HG02763 (cell line): ENCODE measurements around the gene KANSL3.
"Not testable (repeated sequence)": the region's sequence is repeated elsewhere in the genome, so short reads cannot be mapped to it uniquely, and the experiment has no call there.

Experiments used
- ATAC-seq: cut with Tn5 transposase; IDR thresholded peaks from one replicate; pipeline ENCODE4 v1.9.1; 2021; ENCODE audit warnings: mild to moderate bottlenecking, moderate library complexity; ENCODE audit not compliant: unreplicated experiment

The KANSL3 gene

GRCh38 chr2:96638144-96639121, at the start of gene KANSL3:
Gene KANSL3 (minus strand): TSS chr2:96638312. CDS start chr2:96637135, 1,177 bp downstream.
- ATAC-seq = peak; percentile 83

GRCh38 chr2:96687266-96687665, 49.2 kb upstream of the KANSL3 start:
- ATAC-seq = no peak

GRCh38 chr2:96685577-96686459, 47.7 kb upstream of the KANSL3 start:
- no peak for ATAC-seq

DNA sequence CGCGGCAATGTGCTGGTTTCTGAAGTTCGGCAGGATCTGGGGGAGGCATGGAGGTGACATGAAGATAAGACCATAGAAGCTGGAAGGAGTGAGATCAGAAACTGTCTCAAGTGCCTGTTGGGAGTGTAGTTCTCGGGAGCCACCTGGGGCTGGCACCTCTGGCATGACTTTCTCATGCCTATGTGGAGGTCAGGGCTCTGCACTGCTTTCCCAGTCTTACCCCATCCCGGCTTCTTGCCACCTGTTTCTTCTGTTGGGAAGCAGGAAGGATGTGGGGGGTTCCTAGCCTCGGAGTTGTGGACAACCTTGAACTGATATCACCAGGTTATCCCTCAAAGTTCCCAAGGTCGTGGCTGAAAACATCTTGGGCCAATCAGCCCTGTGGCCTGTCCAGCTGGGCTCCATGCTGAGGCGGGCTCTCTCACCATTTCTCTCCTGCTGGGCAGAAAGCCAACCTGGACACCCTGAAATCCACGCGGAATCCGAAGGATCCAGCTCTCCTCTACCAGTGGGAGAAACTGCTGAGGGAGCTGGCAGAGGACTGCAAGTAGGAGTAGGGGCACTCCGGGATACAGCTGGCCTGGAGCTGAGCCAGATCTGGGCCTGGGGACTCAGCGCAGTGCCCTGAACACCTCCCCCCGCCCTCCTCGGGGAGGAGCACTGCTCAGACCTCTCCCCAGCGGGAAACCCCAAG, 46.9 kb upstream of the KANSL3 start:
- ATAC-seq = no peak

DNA sequence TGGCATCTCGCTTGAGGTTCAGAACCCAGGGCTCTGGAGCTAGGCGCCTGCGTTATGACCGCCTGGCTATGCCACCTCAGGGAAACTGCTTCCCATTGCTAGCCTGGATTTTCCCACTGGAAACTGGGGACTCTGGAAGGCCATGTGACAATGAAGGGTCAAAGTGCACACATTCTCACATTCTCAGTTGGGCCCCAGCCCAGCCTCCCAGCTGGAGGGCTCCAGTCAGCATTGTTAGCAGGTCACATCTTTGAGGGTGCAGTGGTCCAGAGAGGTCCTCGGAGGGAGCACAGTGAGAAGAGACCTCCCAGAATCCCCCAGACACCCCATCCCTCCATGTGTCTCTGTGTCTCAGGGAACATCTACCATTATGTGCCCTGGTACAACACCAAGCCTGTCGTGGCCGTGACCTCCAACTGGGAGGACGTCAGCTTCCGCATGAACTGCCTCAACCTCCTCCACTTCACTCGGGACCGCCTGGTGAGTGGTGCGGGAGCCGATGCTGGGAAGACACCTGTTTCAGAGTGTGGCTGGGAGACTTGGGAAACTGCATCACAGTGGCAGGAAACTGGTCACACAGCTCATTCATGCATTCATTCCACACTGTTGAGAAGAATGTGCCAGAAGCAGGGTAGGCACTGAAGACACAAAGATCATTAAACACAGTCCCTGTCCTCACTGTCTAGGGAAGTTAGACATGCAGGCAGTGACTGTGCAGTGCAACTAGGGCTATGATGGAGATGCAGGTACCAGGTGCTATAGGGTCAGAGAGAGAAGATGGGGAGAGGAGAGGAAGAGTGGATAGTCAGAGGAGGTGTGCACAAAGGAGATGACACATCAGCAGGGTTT, 46.1 kb upstream of the KANSL3 start:
- ATAC-seq = no peak

DNA sequence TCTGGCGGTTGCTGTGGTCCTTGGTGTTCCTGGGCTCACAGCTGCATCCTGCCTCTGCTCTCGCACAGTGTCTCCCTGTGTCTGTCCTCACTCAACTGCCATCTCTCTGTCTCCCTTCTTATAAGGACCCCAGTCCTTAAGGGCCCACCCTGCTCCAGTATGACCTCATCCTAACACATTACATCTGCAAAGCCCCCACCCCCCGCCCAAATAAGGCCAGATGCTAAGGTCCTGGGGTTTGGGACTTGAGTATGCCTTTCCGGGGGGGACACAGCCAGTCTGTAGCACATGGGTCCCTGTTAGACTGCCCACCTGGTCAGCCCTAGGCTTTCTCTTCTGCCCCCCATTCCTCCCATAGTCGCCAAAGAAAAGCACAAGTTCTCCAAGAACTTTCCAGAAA, 45.2 kb upstream of the KANSL3 start:
- no peak for ATAC-seq

DNA sequence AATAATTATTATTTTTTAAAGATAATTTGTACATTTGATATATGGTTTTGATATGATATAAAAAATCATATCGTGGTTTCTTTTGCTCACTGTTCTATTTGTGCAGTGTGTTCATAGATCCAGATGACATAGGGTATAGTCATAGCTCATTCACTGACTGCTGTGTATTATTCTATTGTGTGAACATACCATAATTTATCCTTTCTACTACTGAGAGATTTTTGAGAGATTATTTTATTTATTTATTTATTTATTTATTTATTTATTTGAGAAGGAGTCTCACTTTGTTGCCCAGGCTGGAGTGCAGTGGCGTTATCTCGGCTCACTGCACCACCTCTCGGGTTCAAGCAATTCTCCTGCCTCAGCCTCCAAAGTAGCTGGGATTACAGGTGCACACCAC, 43.4 kb upstream of the KANSL3 start:
- no peak for ATAC-seq

DNA sequence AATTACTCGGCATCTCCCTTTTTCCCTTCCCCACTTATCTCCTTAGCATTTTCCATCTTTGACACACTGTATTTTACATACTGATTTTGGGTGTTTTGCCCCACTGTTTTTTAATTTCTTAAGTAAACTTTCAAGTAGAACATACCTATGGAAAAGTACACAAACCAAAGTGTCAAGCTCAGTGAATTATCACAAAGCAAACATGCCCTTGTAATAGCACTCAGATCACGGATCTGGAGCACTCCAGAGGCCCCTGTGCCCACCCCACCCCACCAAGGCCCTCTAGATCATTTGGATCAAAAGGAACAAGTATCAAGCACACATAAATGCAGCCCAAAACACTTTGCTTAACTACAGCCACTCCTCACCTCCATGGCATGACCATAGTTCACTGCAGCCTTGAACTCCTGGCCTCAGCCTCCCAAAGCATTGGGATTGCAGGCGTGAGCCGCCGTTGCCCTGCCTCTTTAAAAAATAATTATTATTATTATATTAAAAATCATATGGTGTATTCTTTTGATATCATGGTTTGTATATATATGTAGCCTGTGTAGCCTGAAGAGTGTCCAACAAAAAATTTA, 42.5 kb upstream of the KANSL3 start:
- ATAC-seq = no peak

- no peak for ATAC-seq
Observed at GRCh38 chr2:96679848-96680247, 41.7 kb upstream of the KANSL3 start.

- ATAC-seq = no peak
Observed at GRCh38 chr2:96669539-96670215, 31.6 kb upstream of the KANSL3 start.

DNA sequence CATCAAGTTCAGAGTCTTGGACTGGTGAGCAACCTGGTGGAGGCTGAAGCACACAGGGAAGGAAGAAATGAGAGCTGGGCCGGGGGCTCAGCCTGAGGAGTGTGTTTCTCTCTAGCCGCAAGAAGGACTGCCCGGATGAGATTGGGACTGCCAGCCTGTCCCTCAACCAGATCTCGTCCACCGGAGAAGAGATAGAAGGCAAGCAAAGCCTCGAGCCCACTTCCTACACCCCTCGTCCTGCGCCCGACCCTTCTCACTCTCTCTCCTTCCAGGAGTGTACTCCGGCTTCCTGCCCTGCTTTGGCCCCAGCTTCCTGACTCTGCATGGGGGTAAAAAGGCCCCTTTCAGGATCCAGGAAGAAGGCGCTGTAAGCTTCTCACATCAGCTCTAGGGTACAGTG, 30.7 kb upstream of the KANSL3 start:
- no peak for ATAC-seq

DNA sequence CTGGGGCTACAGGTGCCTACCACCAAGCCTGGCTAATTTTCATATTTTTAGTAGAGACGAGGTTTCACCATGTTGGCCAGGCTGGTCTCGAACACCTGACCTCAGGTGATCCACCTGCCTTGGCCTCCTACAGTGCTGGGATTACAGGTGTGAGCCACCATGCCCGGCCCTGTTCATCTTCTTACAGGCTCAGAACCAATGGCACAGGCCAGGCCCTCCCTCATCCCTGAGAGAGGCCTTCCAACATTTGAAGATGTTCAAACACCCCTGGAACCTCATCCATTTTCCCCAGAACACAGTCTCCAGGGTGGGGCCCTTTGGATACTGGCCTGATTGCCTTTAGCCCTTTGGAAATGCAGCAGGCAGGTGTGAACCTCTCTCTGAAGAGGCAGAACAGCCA, 27.6 kb upstream of the KANSL3 start:
- not testable (repeated sequence) for ATAC-seq

- ATAC-seq = no peak
Observed at GRCh38 chr2:96665083-96665569, 27.0 kb upstream of the KANSL3 start.

GRCh38 chr2:96664366-96664925, 26.3 kb upstream of the KANSL3 start:
- ATAC-seq = no peak

DNA sequence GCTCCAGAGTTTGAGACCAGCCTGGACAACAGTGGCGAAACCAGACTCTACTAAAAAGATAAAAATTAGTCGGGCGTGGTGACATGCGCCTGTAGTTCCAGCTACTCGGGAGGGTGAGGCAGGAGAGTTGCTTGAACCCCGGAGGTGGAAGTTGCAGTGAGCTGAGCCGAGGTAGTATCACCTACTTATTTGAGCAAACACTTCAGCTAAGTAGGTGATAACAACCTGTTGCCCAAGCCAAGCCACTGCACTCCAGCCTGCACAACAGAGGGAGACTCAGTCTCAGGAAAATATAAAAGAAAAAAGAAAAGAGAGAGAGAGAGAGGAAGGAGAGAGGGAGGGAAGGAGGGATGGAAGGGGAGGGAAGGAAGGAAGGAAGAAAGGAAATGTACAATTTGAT, 25.7 kb upstream of the KANSL3 start:
- ATAC-seq = no peak

GRCh38 chr2:96663177-96663576, 25.1 kb upstream of the KANSL3 start:
- no peak for ATAC-seq

DNA sequence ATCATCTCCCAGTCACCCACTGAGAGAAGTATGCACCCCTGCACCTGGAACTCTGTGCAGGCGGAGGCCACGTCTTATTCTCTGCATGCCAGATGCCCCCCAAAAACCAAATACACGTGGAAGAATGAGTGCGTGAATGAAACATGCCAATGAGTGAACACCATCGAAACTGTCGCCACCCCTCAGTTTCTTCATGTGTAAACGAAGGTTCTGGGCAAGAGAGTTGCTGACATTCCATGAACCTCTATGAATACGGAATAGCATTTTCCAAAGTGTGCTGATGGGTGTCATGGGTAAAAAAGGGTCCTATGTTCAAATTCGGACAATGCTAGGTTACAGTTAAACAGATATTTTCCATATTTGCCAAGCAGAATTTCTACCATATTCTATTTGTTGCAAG, 24.2 kb upstream of the KANSL3 start:
- no peak for ATAC-seq

GRCh38 chr2:96661324-96661723, 23.2 kb upstream of the KANSL3 start:
- no peak for ATAC-seq

GRCh38 chr2:96656540-96656939, 18.4 kb upstream of the KANSL3 start:
- ATAC-seq = no peak
